ENCODE results near the gene PAPOLG. TPM values are rescaled to one million over a fixed set of nuclear protein-coding genes. Genes with fewer than 3 reads are reported as not detected.

Gene PAPOLG
- total RNA-seq, 2 donors from 2014 or later = 8.5 to 12.0 TPM

GRCh38 chr2:60717691-60718090 lies 38.4 kb upstream of the PAPOLG start:
- H3K27ac ChIP-seq = no peak overlapping the region
- intact Hi-C loops (cut with DNase I) = no loop called here

GRCh38 chr2:60719331-60719730 lies 36.7 kb upstream of the PAPOLG start:
- H3K4me1 ChIP-seq = no peaks in the 10 kb centered on the region
- no peaks in the 10 kb centered on the region for H3K9me3 ChIP-seq
- H3K4me3 ChIP-seq = no peak overlapping the region
- H3K9ac ChIP-seq (ENCODE audit: low read depth in 2 of 2, low read length in 2 of 2) = no peak overlapping the region
- no peaks in the 10 kb centered on the region for H3K27me3 ChIP-seq
- H3K27ac ChIP-seq = no peak overlapping the region
- intact Hi-C loops (cut with DNase I) = no loop called here
- DNase-seq = no peak
- TF ChIP-seq CTCF (IDR thresholded peaks at IDR 0.05) = no peak
- no peaks in the 10 kb centered on the region for H3K36me3 ChIP-seq

More at GRCh38 chr2:60717691-60718090, 38.4 kb upstream of the PAPOLG start:
- no peak overlapping the region for H3K4me3 ChIP-seq
- H3K9ac ChIP-seq (ENCODE audit: low read depth in 2 of 2, low read length in 2 of 2) = no peak overlapping the region
- H3K9me3 ChIP-seq = no peaks in the 10 kb centered on the region
- no peak for DNase-seq
- no peaks in the 10 kb centered on the region for H3K27me3 ChIP-seq
- H3K36me3 ChIP-seq = no peaks in the 10 kb centered on the region
- TF ChIP-seq CTCF (IDR thresholded peaks at IDR 0.05) = no peak
- no peaks in the 10 kb centered on the region for H3K4me1 ChIP-seq

DNA sequence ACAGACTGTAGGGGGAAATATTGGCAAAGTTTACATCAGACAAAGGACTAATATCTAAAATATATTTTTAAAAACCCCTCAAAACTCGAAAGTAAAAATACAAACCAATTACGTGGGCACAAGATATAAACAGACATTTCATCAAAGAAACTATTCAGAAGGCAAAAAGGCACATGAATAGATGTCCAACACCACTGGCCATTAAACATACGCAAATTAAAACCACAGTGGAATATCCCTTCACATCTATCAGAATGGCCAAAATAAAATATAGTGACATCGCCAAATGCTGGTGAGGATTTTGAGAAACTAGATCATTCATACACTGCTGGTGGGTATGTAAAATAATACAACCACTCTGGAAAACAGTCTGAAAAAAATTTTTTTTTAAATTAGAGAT lies 30.6 kb upstream of the PAPOLG start:
- DNase-seq = no peak
- no peaks in the 10 kb centered on the region for H3K9me3 ChIP-seq
- no peak overlapping the region for H3K4me3 ChIP-seq
- H3K27me3 ChIP-seq = no peaks in the 10 kb centered on the region
- no peak overlapping the region for H3K27ac ChIP-seq
- no peak for TF ChIP-seq CTCF (IDR thresholded peaks at IDR 0.05)
- no peaks in the 10 kb centered on the region for H3K4me1 ChIP-seq
- no peaks in the 10 kb centered on the region for H3K36me3 ChIP-seq
- no peak overlapping the region for H3K9ac ChIP-seq (ENCODE audit: low read depth in 2 of 2, low read length in 2 of 2)
- intact Hi-C loops (cut with DNase I) = no loop called here

GRCh38 chr2:60728855-60729254 lies 27.2 kb upstream of the PAPOLG start:
- DNase-seq = no peak

GRCh38 chr2:60735496-60736250 lies 20.4 kb upstream of the PAPOLG start:
- DNase-seq = no peak

More at GRCh38 chr2:60728855-60729254, 27.2 kb upstream of the PAPOLG start:
- no peak for TF ChIP-seq CTCF (IDR thresholded peaks at IDR 0.05)
- intact Hi-C loops (cut with DNase I) = no loop called here
- Histone ChIP-seq H3K36me3 (no peaks in the 10 kb centered on the region), H3K4me1 (no peaks in the 10 kb centered on the region), H3K27ac (no peak overlapping the region), H3K27me3 (no peaks in the 10 kb centered on the region), H3K4me3 (no peak overlapping the region), H3K9me3 (no peaks in the 10 kb centered on the region), H3K9ac (ENCODE audit: low read depth in 2 of 2, low read length in 2 of 2) (no peak overlapping the region)

More at GRCh38 chr2:60735496-60736250, 20.4 kb upstream of the PAPOLG start:
- Histone ChIP-seq H3K36me3 (no peaks in the 10 kb centered on the region), H3K27ac (no peak overlapping the region), H3K27me3 (no peaks in the 10 kb centered on the region), H3K4me1 (no peaks in the 10 kb centered on the region), H3K4me3 (peak overlapping the region; percentile 22), H3K9me3 (no peaks in the 10 kb centered on the region), H3K9ac (ENCODE audit: low read depth in 2 of 2, low read length in 2 of 2) (no peak overlapping the region)
- no peak for TF ChIP-seq CTCF (IDR thresholded peaks at IDR 0.05)
- intact Hi-C loops (cut with DNase I) = no loop called here
